Activated T-cell treated with anti-CD3 and anti-CD28 coated beads, Interleukin-2, amount 50 U/mL, for 48 hours (primary cell): ENCODE results near the gene PTPRM.

Source experiments
- DNase-seq, 2 experiments: peaks; one replicate each; pipeline ENCODE4 v3.0.0-alpha.2; 2020

PTPRM gene

GRCh38 chr18:7677424-7677823, 110.3 kb downstream of the PTPRM start:
- DNase-seq = no peak

GRCh38 chr18:7678389-7678788, 111.3 kb downstream of the PTPRM start:
- no peak for DNase-seq

GRCh38 chr18:7678801-7679200, 111.7 kb downstream of the PTPRM start:
- no peak for DNase-seq

GRCh38 chr18:7681298-7681697, 114.2 kb downstream of the PTPRM start:
- no peak for DNase-seq

GRCh38 chr18:7682321-7682720, 115.2 kb downstream of the PTPRM start:
- no peak for DNase-seq

- no peak for DNase-seq
These were observed 116.6 kb downstream of the PTPRM start for GRCh38 chr18:7683753-7684152.

GRCh38 chr18:7684357-7684756, 117.2 kb downstream of the PTPRM start:
- no peak for DNase-seq

- no peak for DNase-seq
These were observed 117.8 kb downstream of the PTPRM start for GRCh38 chr18:7684966-7685365.

- DNase-seq = no peak
These were observed 119.2 kb downstream of the PTPRM start for GRCh38 chr18:7686278-7686677.

GRCh38 chr18:7688580-7688979, 121.5 kb downstream of the PTPRM start:
- DNase-seq = no peak

GRCh38 chr18:7691206-7691605, 124.1 kb downstream of the PTPRM start:
- no peak for DNase-seq

GRCh38 chr18:7696780-7697179, 129.7 kb downstream of the PTPRM start:
- no peak for DNase-seq

- no peak for DNase-seq
These were observed 130.2 kb downstream of the PTPRM start for GRCh38 chr18:7697306-7697705.

GRCh38 chr18:7711495-7711894, 144.4 kb downstream of the PTPRM start:
- DNase-seq = no peak

GRCh38 chr18:7720395-7720794, 153.3 kb downstream of the PTPRM start:
- DNase-seq = no peak

- DNase-seq = no peak
These were observed 154.4 kb downstream of the PTPRM start for GRCh38 chr18:7721532-7721931.

- no peak for DNase-seq
These were observed 155.8 kb downstream of the PTPRM start for GRCh38 chr18:7722955-7723354.

- no peak for DNase-seq
These were observed 156.4 kb downstream of the PTPRM start for GRCh38 chr18:7723558-7723957.

- DNase-seq = no peak
These were observed 158.4 kb downstream of the PTPRM start for GRCh38 chr18:7725473-7725872.

- DNase-seq = no peak
These were observed 158.8 kb downstream of the PTPRM start for GRCh38 chr18:7725897-7726296.

GRCh38 chr18:7726522-7726921, 159.4 kb downstream of the PTPRM start:
- DNase-seq = no peak

GRCh38 chr18:7727361-7728076, 160.4 kb downstream of the PTPRM start:
- DNase-seq = no peak

GRCh38 chr18:7728297-7728696, 161.2 kb downstream of the PTPRM start:
- DNase-seq = no peak

- no peak for DNase-seq
These were observed 162.8 kb downstream of the PTPRM start for GRCh38 chr18:7729868-7730267.

GRCh38 chr18:7730682-7731081, 163.6 kb downstream of the PTPRM start:
- no peak for DNase-seq
